Hematopoietic multipotent progenitor cell treated with erythropoietin and hydrocortisone succinate and interleukin-3 and kit ligand, for 8 days (in vitro differentiated cells): ENCODE data around the gene ZNF343.
"Not testable (repeated sequence)": the region's sequence is repeated elsewhere in the genome, so short reads cannot be mapped to it uniquely, and the experiment has no call there.

Source experiments
- DNase-seq: peaks from one replicate; pipeline ENCODE4 v3.0.0-alpha.2; 2015

ZNF343 gene

GRCh38 chr20:2508631-2509467, at the start of gene ZNF343:
TSS of gene ZNF343 (minus strand) at chr20:2508915. CDS start at chr20:2493895, 15,020 bp downstream.
- DNase-seq, result peak; percentile 93

- DNase-seq, result no peak
These were observed 49.3 kb upstream of the ZNF343 start for GRCh38 chr20:2557873-2558580.

GRCh38 chr20:2545594-2545993, 36.9 kb upstream of the ZNF343 start:
- no peak for DNase-seq

- no peak for DNase-seq
These were observed 35.5 kb upstream of the ZNF343 start for GRCh38 chr20:2544211-2544610.

GRCh38 chr20:2542361-2542760, 33.6 kb upstream of the ZNF343 start:
- no peak for DNase-seq

GRCh38 chr20:2541940-2542339, 33.2 kb upstream of the ZNF343 start:
- no peak for DNase-seq

GRCh38 chr20:2538931-2539720, 30.4 kb upstream of the ZNF343 start:
- no peak for DNase-seq

GRCh38 chr20:2538356-2538755, 29.6 kb upstream of the ZNF343 start:
- no peak for DNase-seq

- DNase-seq, result no peak
These were observed 28.4 kb upstream of the ZNF343 start for GRCh38 chr20:2537101-2537500.

- no peak for DNase-seq
These were observed 27.9 kb upstream of the ZNF343 start, which contains the start of gene TMC2 for GRCh38 chr20:2536560-2536986. TSS of gene TMC2 (plus strand) at chr20:2536573. CDS start at chr20:2536622, 49 bp downstream.

- DNase-seq, result no peak
These were observed 27.2 kb upstream of the ZNF343 start for GRCh38 chr20:2535711-2536559.

- DNase-seq, result no peak
These were observed 24.4 kb upstream of the ZNF343 start for GRCh38 chr20:2533118-2533517.

GRCh38 chr20:2528671-2529271, 20.1 kb upstream of the ZNF343 start:
- no peak for DNase-seq

- no peak for DNase-seq
These were observed 19.0 kb upstream of the ZNF343 start for GRCh38 chr20:2527762-2528161.

- DNase-seq, result not testable (repeated sequence)
These were observed 17.5 kb upstream of the ZNF343 start for GRCh38 chr20:2526218-2526583.

- DNase-seq, result no peak
These were observed 16.2 kb upstream of the ZNF343 start for GRCh38 chr20:2524709-2525506.

- peak; percentile 85 for DNase-seq
These were observed 15.4 kb upstream of the ZNF343 start for GRCh38 chr20:2523919-2524708.

GRCh38 chr20:2522826-2523429, 14.2 kb upstream of the ZNF343 start:
- peak; percentile 54 for DNase-seq
